GM19240 (cell line): ENCODE results near the gene DTD1.

Experiments used
- DNase-seq: peaks from one replicate; pipeline ENCODE4 v3.0.0; 2011; ENCODE audit warnings: low spot score; ENCODE audit not compliant: insufficient read length

DTD1 gene

DNA sequence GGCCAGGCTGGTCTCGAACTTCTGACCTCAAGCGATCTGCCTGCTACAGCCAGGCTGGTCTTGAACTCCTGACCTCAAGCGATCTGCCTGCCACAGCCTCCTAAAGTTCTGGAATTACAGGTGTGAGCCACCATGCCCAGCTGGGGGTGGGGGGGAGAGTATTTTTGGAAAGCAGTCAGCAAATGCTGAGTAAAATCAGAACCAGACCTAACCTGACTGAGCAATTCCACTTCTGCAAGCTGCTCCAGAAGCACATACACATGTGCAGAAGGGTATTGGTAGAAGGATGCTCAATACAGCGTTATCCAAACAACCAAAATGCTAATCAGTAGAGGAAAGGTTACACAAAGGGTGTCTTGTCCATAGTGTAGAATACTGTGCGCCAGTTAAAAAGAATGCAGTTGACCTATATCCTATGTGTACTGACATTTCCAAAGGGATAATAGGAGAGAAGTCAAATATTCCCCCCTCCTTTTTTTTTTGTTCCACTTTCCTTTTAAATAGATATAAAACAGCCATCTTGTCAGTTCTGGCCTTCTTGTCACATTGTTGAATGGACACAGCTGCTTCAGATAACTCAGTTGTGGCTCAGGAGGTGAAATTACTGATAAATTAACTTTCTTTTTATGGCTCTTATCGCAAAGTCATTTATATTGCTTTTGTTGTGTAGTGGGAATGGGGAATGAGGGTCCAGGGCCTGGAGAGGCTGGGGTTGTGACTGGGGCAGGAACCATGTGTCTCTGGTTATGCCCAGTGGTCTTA lies 74.6 kb downstream of the DTD1 start:
- DNase-seq: no peak

DNA sequence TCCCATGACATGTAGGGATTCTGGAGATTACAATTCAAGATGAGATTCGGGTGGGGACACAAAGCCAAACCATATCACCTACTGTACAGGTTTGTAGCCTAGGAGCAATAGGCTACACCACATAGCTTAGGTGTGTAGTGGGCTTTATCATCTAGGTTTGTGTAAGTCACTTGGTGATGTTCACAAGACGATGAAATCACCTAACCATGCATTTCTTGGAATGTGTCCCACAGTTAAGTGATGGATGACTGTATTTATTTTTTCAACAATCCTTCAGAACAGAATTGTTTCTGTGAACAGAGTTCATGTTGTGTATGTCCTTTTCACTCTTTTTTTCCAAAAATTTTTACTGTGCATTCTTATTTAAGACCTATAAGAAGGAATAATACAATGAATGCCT lies 76.1 kb downstream of the DTD1 start:
- DNase-seq: no peak

DNA sequence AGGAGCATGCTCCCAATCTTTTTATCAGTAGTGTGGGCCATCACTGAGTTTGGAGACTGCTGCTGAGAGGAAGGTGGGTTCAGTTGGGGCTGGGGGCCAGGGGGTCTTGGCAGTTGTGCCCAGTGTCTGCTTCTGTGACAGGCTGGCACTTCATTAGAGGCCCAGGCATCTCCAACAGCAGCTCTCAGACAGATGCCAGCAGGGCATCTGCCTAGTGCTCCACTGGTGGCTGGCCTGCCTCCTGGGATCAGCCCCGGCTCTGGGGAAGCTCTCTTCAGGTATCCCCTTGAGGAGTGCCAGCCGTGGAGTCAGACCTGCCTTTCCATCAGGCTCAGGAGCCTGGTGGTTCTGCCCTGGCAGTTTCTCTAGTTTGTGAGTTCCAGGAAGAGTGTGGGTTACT lies 77.3 kb downstream of the DTD1 start:
- no peak for DNase-seq

DNA sequence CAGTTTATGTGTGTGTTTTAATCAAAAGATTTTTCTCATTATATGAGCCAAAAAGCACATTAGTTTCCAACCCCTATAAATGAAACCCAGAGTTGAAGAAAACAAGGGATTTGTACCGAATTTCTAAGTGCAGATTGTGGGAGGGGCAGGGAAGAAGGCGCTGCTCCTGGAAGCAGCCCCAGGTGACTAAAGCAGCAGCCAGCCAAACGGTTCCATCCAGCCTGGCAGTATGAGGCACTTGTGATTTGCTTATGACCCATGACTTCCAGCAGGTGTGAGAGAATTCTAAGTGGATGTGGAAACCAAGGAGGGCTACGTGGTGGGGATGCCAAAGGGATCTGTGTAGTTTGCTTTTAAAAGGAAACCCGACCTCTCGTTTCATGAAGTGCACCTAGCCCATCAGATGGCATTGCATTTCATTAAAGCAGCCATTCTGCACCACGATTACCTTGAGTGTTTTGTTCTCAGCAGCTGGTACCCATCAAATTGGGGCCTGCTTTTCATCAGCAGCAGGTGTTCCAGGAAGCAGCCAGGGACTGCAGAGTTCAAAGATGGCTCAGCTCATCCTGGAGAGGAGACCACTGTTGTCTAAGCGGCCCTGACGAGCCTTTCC lies 79.1 kb downstream of the DTD1 start:
- DNase-seq: no peak

DNA sequence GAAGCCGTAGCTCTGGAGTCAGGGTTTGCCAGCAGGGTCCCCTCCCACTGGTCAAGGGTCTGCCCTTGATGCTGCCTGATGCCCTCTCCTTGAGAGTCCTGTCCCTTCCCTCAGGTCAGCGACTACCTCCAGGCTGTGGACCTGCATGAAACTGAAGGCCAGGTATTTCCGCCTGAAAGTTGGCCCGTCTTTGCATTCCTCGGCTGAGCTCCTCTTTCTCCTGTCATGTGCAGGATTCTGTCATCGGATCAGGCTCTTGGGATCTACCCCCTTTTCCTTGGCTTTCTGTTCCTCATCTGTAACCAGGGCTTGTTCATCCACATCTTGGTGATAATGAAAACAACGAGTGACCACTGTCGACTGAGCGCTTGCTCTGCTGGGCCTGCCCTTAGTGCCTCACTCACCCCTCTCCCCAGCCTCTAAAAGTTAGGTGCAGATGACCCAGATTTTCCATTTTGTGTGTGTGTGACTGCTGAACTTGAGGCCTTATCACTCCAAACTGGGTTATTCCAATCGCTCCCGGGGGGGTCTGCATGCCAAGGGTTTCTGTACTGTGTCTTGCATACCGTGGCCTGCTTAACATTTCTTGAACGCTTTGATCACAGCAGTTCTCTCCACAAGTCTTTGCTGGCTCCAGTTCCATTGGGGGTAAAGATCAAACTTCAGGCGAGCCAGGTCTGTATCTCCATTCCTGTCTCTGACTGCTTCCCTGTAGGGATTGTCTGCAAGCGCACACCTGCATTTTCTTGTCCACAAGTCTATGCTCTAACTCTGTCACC lies 81.6 kb downstream of the DTD1 start:
- no peak for DNase-seq

DNA sequence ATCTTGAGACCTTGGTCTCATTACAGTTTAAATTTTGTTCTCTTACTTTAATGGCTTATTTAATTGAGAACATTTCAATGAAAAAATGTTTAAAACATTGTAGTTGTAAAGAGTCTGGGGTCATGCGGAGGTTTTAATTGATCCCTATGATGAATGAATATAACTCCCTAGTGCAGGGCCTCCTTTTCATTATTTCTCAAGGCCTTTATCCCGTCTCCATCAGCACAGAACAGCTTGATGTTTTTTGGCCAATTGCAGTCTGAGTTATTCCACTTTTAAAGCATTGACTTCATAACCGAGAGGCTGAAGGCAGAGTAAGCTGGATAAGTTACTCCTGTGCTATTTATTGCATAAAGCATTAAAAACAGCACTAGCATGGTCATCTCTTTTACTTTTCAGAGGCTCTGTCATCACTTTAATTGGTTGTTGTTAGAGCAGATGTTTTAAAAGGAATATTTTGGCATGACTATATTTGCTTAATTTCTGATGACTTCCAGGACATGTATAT lies 83.4 kb downstream of the DTD1 start:
- DNase-seq: no peak

DNA sequence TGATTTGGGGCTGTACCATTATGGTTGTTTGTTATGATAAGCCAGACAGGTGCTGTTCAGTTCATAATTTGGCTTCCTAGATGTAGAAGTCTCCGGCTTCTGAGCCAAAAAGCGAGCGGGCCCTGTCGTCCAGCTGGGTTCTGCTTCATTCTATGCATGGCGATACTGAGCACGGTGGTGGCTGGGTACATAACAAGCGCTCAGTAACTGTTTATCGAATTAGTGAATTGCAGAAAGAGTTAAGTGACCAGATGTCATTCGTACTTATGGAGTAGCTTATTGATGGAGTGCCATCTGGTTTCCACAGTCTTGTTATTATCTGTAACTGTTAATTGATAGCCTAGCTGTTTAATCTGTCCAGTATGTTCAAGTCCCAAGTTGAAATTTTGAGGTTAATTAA lies 85.0 kb downstream of the DTD1 start:
- DNase-seq: no peak

DNA sequence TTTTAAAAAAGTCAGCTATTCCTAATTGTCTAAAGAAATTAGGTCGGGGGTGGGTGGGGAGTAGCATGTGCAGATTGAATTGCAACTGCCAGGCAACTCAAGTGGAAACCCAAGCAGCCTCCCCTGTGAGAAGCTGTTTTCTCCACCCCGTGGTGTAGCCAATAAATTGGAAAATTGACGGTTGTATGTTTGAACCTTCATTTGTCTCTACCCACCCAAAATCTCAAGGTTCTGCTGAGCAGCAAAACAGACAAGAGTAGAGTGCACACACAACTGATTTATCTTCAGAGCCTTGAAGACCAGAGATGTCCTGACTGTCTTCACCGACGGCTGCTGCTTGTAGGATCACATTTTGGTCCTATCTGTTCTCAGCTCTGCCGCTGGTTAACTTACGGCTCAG lies 88.5 kb downstream of the DTD1 start:
- no peak for DNase-seq

DNA sequence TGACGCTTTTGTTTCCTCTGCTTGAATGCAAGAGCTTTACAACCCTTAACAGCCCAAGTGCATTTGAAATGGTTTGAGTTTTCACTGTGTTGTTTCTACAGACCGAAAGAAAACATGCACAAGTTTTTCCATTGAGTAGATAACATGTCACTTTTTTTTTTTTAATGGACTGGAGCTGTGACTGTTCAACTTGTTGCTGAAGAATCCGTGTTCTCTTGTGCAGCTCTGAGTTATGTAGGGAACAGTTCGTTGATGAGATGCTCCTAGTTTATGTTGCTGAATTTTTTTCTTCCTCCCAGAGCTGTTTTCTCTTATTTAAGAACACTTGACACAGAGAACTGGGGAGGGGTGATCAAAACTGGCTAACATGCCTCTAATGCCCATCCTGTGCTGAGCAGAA lies 89.3 kb downstream of the DTD1 start:
- DNase-seq: no peak

DNA sequence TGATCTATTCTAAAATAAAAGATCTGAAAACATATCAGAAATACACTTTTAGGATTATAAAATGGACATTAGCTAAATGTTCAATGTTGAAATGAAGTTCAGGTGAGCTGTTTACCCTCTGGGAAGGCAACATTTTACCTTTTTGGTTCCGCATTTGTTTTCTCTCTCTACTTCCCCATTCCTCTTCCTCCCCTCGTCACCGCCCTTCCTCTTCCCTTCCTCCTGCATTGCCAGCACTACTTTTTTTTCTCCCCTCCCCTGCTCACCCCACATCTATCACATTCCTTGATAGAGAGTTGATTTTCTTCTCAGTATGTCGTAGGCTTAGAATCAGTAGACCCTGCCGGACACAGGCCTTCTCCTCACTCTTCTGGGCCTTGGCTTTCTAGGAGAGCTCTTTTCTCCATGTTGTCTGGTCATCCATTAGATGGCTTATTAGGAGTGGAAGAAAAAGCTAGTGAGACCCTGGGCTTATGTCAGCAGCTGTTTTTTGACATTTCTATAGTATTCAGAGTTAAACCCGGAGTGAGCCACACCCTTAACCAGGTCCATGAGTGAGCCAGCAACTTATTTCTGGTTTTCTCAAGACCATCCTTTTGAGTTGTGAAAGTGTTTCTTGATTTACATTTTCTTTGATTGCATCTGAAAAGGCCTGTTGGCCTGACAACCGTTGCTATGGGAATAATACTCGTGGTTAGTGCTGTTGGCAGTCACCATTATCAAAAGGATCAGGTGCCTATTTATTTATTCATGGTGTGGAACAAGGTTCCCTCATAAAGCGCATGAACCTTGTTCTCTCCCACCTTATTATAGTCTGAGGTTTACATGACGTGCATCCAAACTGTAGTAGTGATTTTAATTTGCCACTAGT lies 90.9 kb downstream of the DTD1 start:
- DNase-seq: no peak

DNA sequence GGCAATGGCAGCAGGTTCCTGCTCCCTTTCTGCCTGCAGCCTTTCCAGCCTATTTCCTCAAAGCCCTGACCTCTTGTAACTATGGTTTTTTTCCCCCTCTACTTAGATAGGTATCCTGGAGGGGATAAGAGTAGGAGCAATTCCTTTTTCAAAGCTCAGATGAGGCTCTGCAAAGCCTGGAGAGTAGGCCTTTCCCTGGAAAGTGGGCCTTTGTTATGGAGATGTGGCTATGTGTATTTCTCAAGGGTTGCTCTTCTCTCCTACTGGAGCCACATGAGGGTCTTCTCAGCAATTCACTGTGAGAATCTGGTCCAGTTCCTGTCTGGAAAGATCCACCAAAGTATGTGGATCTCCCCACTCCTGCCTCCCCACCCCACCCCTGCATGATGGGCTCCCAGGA lies 96.0 kb downstream of the DTD1 start:
- no peak for DNase-seq

DNA sequence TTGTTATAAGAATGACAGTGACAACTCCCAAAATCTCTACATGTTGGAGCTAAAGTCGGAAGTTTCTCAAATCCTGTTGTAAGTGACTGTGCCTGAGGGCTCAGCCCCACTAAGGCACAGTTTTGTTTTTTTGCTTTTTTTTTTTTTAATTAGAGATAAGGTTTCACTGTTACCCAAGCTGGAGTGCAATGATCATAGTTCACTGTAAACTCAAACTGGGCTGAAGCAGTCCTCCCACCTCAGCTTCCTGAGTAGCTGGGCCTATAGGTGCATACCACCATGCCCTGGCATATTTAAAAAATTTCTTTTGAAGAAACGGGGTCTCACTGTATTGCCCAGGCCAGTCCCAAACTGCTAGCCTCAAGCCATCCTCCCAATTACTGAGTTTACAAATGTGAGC lies 96.9 kb downstream of the DTD1 start:
- no peak for DNase-seq

DNA sequence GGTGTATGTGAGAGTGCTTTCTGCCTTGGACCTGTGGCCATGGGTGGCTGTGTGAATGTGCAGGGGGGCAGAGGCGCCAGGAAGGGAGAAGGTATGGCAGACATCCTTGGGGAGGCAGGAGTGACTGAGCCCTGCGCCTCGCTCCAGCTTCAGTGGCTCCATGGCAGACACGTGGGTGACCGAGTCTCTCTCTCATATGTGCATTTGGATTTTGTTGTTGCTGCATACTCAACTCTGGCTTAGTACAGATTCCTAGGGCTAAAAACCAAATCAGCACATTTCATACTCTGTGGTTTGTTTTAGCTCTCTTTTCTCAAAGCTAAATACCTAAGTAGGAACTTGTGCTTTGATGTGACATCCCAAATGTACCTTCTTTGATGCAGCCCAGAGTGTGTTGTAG lies 97.6 kb downstream of the DTD1 start:
- DNase-seq: no peak

DNA sequence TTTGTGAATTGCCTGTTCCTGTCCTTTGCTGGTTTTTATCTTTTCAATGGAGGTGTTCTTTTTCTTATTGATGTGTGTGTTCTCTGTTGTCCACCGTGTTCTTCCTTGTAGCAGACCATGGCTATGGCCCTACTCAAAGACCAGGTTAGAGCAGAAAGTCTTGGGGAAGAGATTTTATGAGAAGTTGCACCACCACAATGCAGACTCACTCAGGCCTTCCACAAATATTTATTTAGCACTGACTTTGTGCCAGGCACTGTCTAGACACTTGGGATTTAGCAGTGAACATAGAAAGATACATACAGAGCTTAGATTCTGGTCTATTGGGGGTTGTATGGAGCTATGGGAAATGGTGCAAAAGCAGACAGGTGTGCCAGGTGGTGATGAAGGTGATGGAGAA lies 98.8 kb downstream of the DTD1 start:
- no peak for DNase-seq

DNA sequence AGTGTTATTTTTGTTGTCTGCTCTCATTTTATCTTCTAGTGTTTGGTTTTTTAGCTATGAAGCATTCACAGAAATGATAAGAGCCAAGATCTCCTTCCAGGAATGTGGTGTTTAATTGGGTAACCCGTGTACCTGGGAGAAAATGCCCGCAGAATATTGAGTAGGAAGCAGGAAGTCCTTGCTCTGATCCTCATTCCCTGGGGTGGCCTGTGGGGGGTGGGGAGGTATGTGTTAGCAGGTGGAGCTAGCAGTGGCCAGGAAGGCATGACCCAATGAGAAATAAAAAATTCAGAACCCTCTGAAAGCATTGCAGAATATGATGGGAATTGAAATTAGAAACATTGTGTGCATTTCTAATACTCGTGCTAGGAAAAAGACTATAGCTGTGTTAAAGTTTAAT lies 100.8 kb downstream of the DTD1 start:
- DNase-seq: no peak

DNA sequence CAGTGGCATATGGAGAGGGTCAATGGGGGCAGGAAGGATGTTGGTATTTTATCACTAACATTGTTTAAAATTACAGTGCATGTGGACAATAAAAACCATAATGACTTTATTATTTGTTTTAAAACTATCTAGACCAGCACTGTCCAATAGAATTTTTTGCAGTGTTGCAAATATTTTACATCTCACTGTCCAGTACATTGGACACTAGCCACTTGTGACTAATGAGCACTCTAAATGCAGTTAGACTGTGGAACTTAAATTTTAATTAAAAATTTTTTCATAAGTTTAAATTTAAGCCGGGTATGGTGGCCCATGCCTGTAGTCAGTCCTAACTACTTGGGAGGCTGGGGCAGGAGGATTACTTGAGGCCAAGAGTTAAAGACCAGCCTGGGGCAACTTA lies 101.7 kb downstream of the DTD1 start:
- no peak for DNase-seq

DNA sequence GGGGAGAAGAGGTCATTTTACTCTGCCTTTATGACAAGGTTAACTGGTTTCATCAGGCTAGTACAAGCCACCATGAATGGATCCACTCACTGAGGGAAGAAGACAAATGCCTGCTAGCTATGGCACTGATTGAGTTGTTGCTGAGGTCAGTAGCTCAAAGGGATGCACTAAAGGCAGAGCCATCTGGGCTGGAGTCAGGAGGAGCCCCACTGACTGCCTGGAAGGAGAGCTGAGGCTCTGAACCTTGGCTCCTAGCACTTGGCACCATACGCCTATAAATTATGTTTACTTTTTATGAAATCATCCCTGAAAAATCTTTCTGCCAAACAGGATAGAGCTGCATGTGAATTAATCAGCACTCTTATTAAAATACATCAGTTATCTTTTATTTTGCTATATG lies 104.6 kb downstream of the DTD1 start:
- no peak for DNase-seq

DNA sequence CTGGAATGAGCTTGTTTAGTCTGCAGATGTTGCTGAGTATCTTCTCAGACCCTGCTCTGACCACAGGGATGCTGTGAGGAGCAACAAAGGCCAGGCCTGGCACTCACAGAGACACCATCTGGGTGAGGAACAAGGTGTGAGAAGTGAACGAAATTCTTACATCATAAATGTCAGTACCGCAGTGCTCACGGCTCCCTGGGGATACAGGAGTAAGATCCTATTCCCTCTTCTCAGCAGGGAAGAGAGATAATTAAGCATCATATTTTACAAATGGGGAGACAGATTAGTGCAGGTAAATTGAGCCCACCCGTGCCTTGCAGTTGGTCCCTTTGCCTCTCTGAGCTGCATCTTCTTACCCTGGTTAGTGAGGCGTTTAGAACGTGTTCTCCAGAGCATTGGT lies 106.2 kb downstream of the DTD1 start:
- no peak for DNase-seq

DNA sequence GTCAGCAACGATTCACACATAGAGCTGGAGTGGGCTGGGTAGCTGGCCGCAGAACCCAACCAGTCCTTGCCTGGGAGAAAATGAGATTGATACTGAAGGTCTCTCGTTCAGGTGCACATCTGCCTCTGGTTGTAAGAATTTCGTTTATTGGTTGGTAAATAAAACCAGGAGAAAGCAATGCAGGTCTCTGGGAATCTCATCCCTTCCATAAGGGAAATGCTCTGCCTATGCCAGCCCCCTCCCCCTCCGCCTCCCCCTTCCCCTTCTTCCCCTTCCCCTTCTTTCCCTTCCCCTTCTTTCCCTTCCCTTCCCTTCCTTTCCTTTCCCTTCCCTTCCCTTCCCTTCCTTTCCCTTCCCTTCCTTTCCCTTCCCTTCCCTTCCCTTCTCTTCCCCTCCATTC lies 107.3 kb downstream of the DTD1 start:
- DNase-seq: no peak

DNA sequence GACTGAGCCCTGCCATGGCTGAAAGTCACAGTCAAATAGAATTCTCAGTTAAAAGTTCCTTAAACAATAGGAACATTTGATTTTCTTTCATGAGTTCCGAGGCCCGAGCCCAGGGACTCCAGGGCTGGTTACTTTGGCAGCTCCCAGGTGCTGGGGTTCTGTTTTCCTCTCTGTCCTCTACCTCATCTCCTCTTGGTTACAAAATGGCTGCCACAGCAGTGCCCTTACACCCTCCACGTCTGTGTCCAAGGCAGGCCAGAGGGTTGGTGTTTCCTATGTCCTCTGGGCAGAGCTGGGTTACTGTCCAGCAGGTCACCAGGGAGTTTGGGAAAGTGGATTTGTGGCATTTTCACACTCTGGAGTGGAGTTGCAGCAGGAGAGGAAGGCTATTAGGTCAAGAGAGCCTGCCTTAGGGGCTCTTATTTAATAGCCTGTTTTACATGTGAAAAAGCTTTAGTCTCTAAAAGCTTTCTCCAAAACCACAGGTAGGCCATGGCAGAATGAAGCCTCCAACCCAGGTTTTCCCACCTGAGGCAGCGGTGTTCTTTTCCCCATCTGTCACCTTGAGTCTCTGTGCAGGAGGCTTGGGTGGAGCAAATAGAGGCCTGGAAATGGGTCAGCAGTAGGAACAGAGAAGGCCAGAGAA lies 111.0 kb downstream of the DTD1 start:
- no peak for DNase-seq

DNA sequence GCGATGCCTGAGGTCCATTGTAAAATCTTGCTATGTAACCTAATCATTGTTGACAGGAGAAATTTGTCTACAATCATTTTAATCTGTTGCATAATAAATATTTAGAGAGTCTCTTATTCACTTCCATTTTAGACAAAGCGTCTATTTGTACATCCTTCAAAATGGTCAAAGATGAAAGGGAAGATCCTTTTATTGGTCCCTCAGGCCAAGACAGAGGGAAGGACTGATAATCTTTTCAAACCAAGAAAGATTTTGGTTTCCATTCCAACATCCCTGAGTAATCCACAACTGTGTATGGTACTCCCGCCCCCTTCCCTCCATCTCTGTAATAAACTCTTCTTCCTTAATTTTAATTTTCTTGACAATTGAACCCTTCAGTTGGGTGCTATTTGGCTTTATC lies 114.1 kb downstream of the DTD1 start:
- DNase-seq: no peak
